Caco-2 (cell line): Measurements from ENCODE around the gene COX10. TPM values are rescaled to one million over a fixed set of nuclear protein-coding genes. Genes with fewer than 3 reads are reported as not detected.

Experiments used
- BruUV-seq: library from RNA; stranded (reverse); fragments of 400-500 nt; replicated peaks from 2 replicates; lab custom pipeline; 2021; lab: Mats Ljungman, UMichigan
- CTCF ChIA-PET: fragments of 300-600 bp; sonication (Branson Sonifier 250); formaldehyde crosslinking; loops from one replicate; lab custom pipeline; 2022; ENCODE audit warnings: antibody characterized with exemption; lab: Charles Lee
- POLR2A ChIA-PET: fragments of 300-600 bp; sonication (Branson Sonifier 250); formaldehyde crosslinking; loops from one replicate; lab custom pipeline; 2022; ENCODE audit warnings: antibody characterized with exemption; lab: Charles Lee
- DNase-seq, 2 experiments: peaks; one replicate each; pipeline versions ENCODE4 v3.0.0 to v3.0.0-alpha.2; 2020 to 2022
- H3K27me3 ChIP-seq: replicated peaks from 2 replicates; pipeline ENCODE4 v1.6.0; 2011; ENCODE audit warnings: low read length; ENCODE audit not compliant: control insufficient read depth, insufficient read depth
- H3K36me3 ChIP-seq: 2 replicates; pipeline ENCODE4 v1.5.1; 2011; ENCODE audit warnings: low read length; ENCODE audit not compliant: control insufficient read depth, insufficient read depth
- H3K4me1 ChIP-seq: fragments of 250-450 bp; sonication (Bioruptor Pico); 2 replicates; pipeline ENCODE4 v1.5.1; 2020; ENCODE audit warnings: mild to moderate bottlenecking
- H3K4me3 ChIP-seq: 2 replicates; pipeline ENCODE4 v1.5.1; 2011; ENCODE audit warnings: low read depth, mild to moderate bottlenecking, control low read depth, low read length
- H3K9me3 ChIP-seq: fragments of 250-450 bp; sonication (Bioruptor Pico); 2 replicates; pipeline ENCODE4 v1.5.1; 2020; ENCODE audit warnings: mild to moderate bottlenecking, moderate library complexity
- H3K27ac Mint-ChIP-seq: one replicate; pipeline ENCODE4 v1.8.0; 2022; ENCODE audit warnings: mixed read lengths; ENCODE audit not compliant: unreplicated experiment
- H3K27me3 Mint-ChIP-seq: one replicate; pipeline ENCODE4 v1.8.0; 2022; ENCODE audit warnings: mixed read lengths; ENCODE audit not compliant: insufficient read depth, unreplicated experiment
- H3K36me3 Mint-ChIP-seq: one replicate; pipeline ENCODE4 v1.8.0; 2022; ENCODE audit warnings: mild to moderate bottlenecking, mixed read lengths; ENCODE audit not compliant: insufficient read depth, unreplicated experiment
- H3K4me1 Mint-ChIP-seq: one replicate; pipeline ENCODE4 v1.8.0; 2022; ENCODE audit warnings: low read depth, mixed read lengths; ENCODE audit not compliant: unreplicated experiment
- H3K4me3 Mint-ChIP-seq: one replicate; pipeline ENCODE4 v1.8.0; 2022; ENCODE audit warnings: mild to moderate bottlenecking, moderate library complexity, mixed read lengths; ENCODE audit not compliant: unreplicated experiment
- H3K9me3 Mint-ChIP-seq: one replicate; pipeline ENCODE4 v1.8.0; 2022; ENCODE audit warnings: mixed read lengths; ENCODE audit not compliant: unreplicated experiment
- CTCF ChIP-seq, 2 experiments: fragments of 200-600 bp in 1 of 2; IDR thresholded peaks; 1 replicate in 1 of 2; 2 replicates in 1 of 2; pipeline versions ENCODE4 v1.5.1 to v1.8.0; 2011 to 2022; ENCODE audit warnings: antibody characterized with exemption in 1 of 2, control low read depth in 1 of 2, inconsistent platforms in 1 of 2, low read depth in 1 of 2, low read length in 1 of 2, mild to moderate bottlenecking in 1 of 2, moderate library complexity in 1 of 2; ENCODE audit not compliant: insufficient read depth in 1 of 2, severe bottlenecking in 1 of 2, unreplicated experiment in 1 of 2
- intact Hi-C: fragments of 100-400 bp; cut with micrococcal nuclease; formaldehyde crosslinking; loops from one replicate; pipeline ENCODE4 v1.10.0; 2022; ENCODE audit not compliant: unreplicated experiment
- total RNA-seq: library from RNA; stranded (reverse); gene quantifications from 2 replicates; pipeline ENCODE4 v1.2.3, GENCODE V29; 2022

COX10 gene
- total RNA-seq, 1 experiment from 2014 or later, result 13.5 TPM

GRCh38 chr17:14211246-14211645 lies 141.9 kb downstream of the COX10 start:
- ChIA-PET CTCF (no interaction called here), POLR2A (no interaction called here)
- intact Hi-C loops, result no loop called here
- Histone ChIP-seq H3K27me3 (no peaks in the 10 kb centered on the region), H3K4me3 (no peak overlapping the region), H3K36me3 (no peaks in the 10 kb centered on the region; the same call in 1 of the 2 replicates), H3K9me3 (no peaks in the 10 kb centered on the region), H3K4me1 (no peaks in the 10 kb centered on the region; the same call in 1 of the 2 replicates)
- DNase-seq, result no peak
- BruUV-seq, result no TSS peak
- Mint-ChIP-seq H3K4me3 (no peak overlapping the region), H3K4me1 (no peaks in the 10 kb centered on the region), H3K36me3 (peaks cover 14% of the 10 kb centered on the region), H3K9me3 (no peaks in the 10 kb centered on the region), H3K27ac (no peak overlapping the region), H3K27me3 (no peaks in the 10 kb centered on the region)
- no peak for TF ChIP-seq CTCF (IDR thresholded peaks at IDR 0.05; ENCODE audit: insufficient read depth in 1 of 2, low read depth in 1 of 2, low read length in 1 of 2, severe bottlenecking in 1 of 2, unreplicated experiment in 1 of 2)

- Histone ChIP-seq H3K36me3 (no peaks in the 10 kb centered on the region; the same call in 1 of the 2 replicates), H3K9me3 (no peaks in the 10 kb centered on the region), H3K4me1 (no peaks in the 10 kb centered on the region; the same call in 1 of the 2 replicates), H3K27me3 (no peaks in the 10 kb centered on the region), H3K4me3 (no peak overlapping the region)
- BruUV-seq, result no TSS peak
- Mint-ChIP-seq H3K9me3 (no peaks in the 10 kb centered on the region), H3K27me3 (no peaks in the 10 kb centered on the region), H3K4me1 (no peaks in the 10 kb centered on the region), H3K4me3 (no peak overlapping the region), H3K36me3 (peaks cover 14% of the 10 kb centered on the region), H3K27ac (no peak overlapping the region)
- POLR2A ChIA-PET, result no interaction called here
- no peak for TF ChIP-seq CTCF (IDR thresholded peaks at IDR 0.05; ENCODE audit: insufficient read depth in 1 of 2, low read depth in 1 of 2, low read length in 1 of 2, severe bottlenecking in 1 of 2, unreplicated experiment in 1 of 2)
- DNase-seq, result no peak
- CTCF ChIA-PET, result no interaction called here
- intact Hi-C loops, result no loop called here
Observed at GRCh38 chr17:14211801-14212200, 142.5 kb downstream of the COX10 start.

- POLR2A ChIA-PET, result no interaction called here
- Mint-ChIP-seq H3K27ac (peak overlapping the region; percentile 57), H3K9me3 (no peaks in the 10 kb centered on the region)
Observed at GRCh38 chr17:14212401-14212800, 143.1 kb downstream of the COX10 start.

More at GRCh38 chr17:14212401-14212800, 143.1 kb downstream of the COX10 start:
- H3K4me1 ChIP-seq, result no peaks in the 10 kb centered on the region; the same call in 1 of the 2 replicates
- Mint-ChIP-seq H3K36me3 (peaks cover 14% of the 10 kb centered on the region), H3K27me3 (no peaks in the 10 kb centered on the region), H3K4me3 (no peak overlapping the region), H3K4me1 (no peaks in the 10 kb centered on the region)
- intact Hi-C loops, result no loop called here
- no peaks in the 10 kb centered on the region for H3K27me3 ChIP-seq
- no peaks in the 10 kb centered on the region; the same call in 1 of the 2 replicates for H3K36me3 ChIP-seq
- CTCF ChIA-PET, result no interaction called here
- no peak for TF ChIP-seq CTCF (IDR thresholded peaks at IDR 0.05; ENCODE audit: insufficient read depth in 1 of 2, low read depth in 1 of 2, low read length in 1 of 2, severe bottlenecking in 1 of 2, unreplicated experiment in 1 of 2)
- H3K4me3 ChIP-seq, result no peak overlapping the region
- no TSS peak for BruUV-seq
- no peaks in the 10 kb centered on the region for H3K9me3 ChIP-seq
- no peak for DNase-seq
